Liver (tissue), 9 donors: ENCODE data around the gene AGPAT2. TPM values are rescaled to one million over a fixed set of nuclear protein-coding genes. Genes with fewer than 3 reads are reported as not detected.

ENCODE experiments used
- DNase-seq: peaks from one replicate; pipeline ENCODE4 v3.0.0-alpha.2; 2017; ENCODE audit warnings: low spot score
- H3K27ac ChIP-seq, 2 donors: one replicate each; pipeline ENCODE4 v1.7.0; 2013; ENCODE audit warnings: inconsistent platforms in 2 of 2, low read length in 2 of 2, control low read depth in 1 of 2, low read depth in 1 of 2, mild to moderate bottlenecking in 1 of 2
- H3K27me3 ChIP-seq, 4 donors: one replicate each; pipeline versions ENCODE4 v1.6.1 to v1.7.0; 2013; ENCODE audit warnings: low read length in 3 of 4, inconsistent platforms in 1 of 4, mild to moderate bottlenecking in 1 of 4, moderate library complexity in 1 of 4; ENCODE audit not compliant: control insufficient read depth in 4 of 4, insufficient read depth in 4 of 4
- H3K36me3 ChIP-seq, 4 donors: one replicate each; pipeline versions ENCODE4 v1.6.1 to v1.7.0; 2013; ENCODE audit warnings: low read length in 3 of 4, mild to moderate bottlenecking in 3 of 4, low read depth in 1 of 4, moderate library complexity in 1 of 4; ENCODE audit not compliant: control insufficient read depth in 4 of 4, insufficient read depth in 3 of 4
- H3K4me1 ChIP-seq, 4 donors: one replicate each; pipeline versions ENCODE4 v1.6.1 to v1.7.0; 2013; ENCODE audit warnings: low read length in 3 of 4, mild to moderate bottlenecking in 3 of 4, moderate library complexity in 1 of 4; ENCODE audit not compliant: control insufficient read depth in 4 of 4, insufficient read depth in 4 of 4
- H3K4me3 ChIP-seq, 3 donors: one replicate each; pipeline versions ENCODE4 v1.6.1 to v1.7.0; 2013; ENCODE audit warnings: low read length in 3 of 3, control low read depth in 1 of 3, low read depth in 1 of 3, mild to moderate bottlenecking in 1 of 3
- H3K9ac ChIP-seq, 2 donors: one replicate each; pipeline ENCODE4 v1.7.0; 2013; ENCODE audit warnings: low read length in 2 of 2, mild to moderate bottlenecking in 2 of 2, moderate library complexity in 2 of 2, control low read depth in 1 of 2, low read depth in 1 of 2
- H3K9me3 ChIP-seq, 4 donors: one replicate each; pipeline versions ENCODE4 v1.6.1 to v1.7.0; 2013; ENCODE audit warnings: low read length in 3 of 4; ENCODE audit not compliant: control insufficient read depth in 4 of 4
- EGR1 ChIP-seq, 2 donors: IDR thresholded peaks; 2 replicates each; pipeline ENCODE4 v1.6.1; 2016 to 2018; ENCODE audit warnings: antibody characterized with exemption in 2 of 2, low read depth in 2 of 2
- FOXA2 ChIP-seq: IDR thresholded peaks from 2 replicates; pipeline ENCODE4 v1.6.1; 2016; ENCODE audit warnings: antibody characterized with exemption
- HNF4G ChIP-seq: IDR thresholded peaks from 2 replicates; pipeline ENCODE4 v1.6.1; 2016; ENCODE audit warnings: antibody characterized with exemption
- RXRA ChIP-seq, 2 donors: IDR thresholded peaks; 2 replicates each; pipeline ENCODE4 v1.6.1; 2017 to 2018; ENCODE audit warnings: antibody characterized with exemption in 2 of 2, mild to moderate bottlenecking in 1 of 2
- TAF1 ChIP-seq: conservative IDR thresholded peaks from 2 replicates; pipeline ENCODE4 v1.6.1; 2016; ENCODE audit warnings: antibody characterized with exemption, mild to moderate bottlenecking
- WGBS: extraction: QIAGEN DNeasy Blood & Tissue Kit; methylation state at CpG from one replicate; pipeline ENCODE4 v1.1.7; 2013; 5-methylcytosine and 5-hydroxymethylcytosine counted together
- polyA plus RNA-seq, 2 donors: library from polyadenylated mRNA; stranded (reverse) in 1 of 2; unstranded in 1 of 2; fragments of 200-250 nt in 1 of 2; fragments of >200 nt in 1 of 2; fragmentation: Nextera tagmentation in 1 of 2; extraction: Ambion mirVana in 1 of 2; gene quantifications; one replicate each; pipeline versions ENCODE4 v1.2.1 to v1.2.3, GENCODE V29; 2013 to 2015
- total RNA-seq, 2 donors: library from RNA; depleted of rRNA; stranded (reverse); fragments of >200 nt; gene quantifications; one replicate each; pipeline ENCODE4 v1.2.3, GENCODE V29; 2014
- TF ChIP-seq, protein P1 (sequence below): IDR thresholded peaks from 2 replicates; pipeline ENCODE4 v1.6.1; 2016; ENCODE audit warnings: antibody characterized with exemption, mild to moderate bottlenecking
- TF ChIP-seq, protein P2 (sequence below): IDR thresholded peaks from 2 replicates; pipeline ENCODE4 v1.6.1; 2016; ENCODE audit warnings: antibody characterized with exemption
- donor health status: healthy.
- donor health status: healthy.
- donor health status: healthy.
- donor health status: healthy.
- donor health status: healthy.

Gene AGPAT2
- total and polyA plus RNA-seq, 4 donors, result 75.1 to 222 (median 212) TPM

DNA sequence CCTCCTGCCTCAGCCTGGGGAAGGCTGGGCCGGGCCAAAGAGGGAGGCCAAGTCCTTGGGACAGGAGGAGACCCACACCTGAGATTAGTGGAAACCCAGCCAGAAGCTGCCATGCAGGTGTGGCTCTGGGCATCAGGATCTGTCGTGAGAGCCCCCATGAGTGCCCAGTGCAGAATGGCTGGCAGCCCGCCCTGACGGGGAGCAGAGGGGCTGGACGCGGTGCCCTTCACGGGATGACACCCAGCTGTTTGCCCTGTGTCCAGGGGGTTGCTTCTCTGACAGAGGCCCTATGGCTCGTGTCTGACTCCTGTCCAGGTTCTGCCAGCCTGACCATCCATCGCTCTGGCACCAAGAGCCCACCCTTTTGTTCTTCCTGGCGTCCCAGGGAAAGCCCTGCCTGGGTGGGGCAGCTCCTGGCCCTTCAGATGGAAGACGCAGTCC, 33.7 kb upstream of the AGPAT2 start:
- TF ChIP-seq, protein P1, sequence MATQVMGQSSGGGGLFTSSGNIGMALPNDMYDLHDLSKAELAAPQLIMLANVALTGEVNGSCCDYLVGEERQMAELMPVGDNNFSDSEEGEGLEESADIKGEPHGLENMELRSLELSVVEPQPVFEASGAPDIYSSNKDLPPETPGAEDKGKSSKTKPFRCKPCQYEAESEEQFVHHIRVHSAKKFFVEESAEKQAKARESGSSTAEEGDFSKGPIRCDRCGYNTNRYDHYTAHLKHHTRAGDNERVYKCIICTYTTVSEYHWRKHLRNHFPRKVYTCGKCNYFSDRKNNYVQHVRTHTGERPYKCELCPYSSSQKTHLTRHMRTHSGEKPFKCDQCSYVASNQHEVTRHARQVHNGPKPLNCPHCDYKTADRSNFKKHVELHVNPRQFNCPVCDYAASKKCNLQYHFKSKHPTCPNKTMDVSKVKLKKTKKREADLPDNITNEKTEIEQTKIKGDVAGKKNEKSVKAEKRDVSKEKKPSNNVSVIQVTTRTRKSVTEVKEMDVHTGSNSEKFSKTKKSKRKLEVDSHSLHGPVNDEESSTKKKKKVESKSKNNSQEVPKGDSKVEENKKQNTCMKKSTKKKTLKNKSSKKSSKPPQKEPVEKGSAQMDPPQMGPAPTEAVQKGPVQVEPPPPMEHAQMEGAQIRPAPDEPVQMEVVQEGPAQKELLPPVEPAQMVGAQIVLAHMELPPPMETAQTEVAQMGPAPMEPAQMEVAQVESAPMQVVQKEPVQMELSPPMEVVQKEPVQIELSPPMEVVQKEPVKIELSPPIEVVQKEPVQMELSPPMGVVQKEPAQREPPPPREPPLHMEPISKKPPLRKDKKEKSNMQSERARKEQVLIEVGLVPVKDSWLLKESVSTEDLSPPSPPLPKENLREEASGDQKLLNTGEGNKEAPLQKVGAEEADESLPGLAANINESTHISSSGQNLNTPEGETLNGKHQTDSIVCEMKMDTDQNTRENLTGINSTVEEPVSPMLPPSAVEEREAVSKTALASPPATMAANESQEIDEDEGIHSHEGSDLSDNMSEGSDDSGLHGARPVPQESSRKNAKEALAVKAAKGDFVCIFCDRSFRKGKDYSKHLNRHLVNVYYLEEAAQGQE, result peak; percentile 78
- no peak for TF ChIP-seq EGR1 (IDR thresholded peaks at IDR 0.05; ENCODE audit: low read depth in 2 of 2)
- H3K9me3 ChIP-seq, result no peaks in the 10 kb centered on the region
- 81% methylated on average over 11 of the region's 11 CpGs for WGBS
- H3K9ac ChIP-seq, result no peak overlapping the region
- no peak for DNase-seq
- H3K4me3 ChIP-seq, result no peak overlapping the region
- H3K4me1 ChIP-seq, result peaks cover 0 to 44% (median 18%) of the 10 kb centered on the region in 4 donors
- no peak overlapping the region for H3K27ac ChIP-seq
- peaks cover 15 to 30% (median 20%) of the 10 kb centered on the region in 4 donors for H3K36me3 ChIP-seq
- H3K27me3 ChIP-seq, result no peaks in the 10 kb centered on the region

DNA sequence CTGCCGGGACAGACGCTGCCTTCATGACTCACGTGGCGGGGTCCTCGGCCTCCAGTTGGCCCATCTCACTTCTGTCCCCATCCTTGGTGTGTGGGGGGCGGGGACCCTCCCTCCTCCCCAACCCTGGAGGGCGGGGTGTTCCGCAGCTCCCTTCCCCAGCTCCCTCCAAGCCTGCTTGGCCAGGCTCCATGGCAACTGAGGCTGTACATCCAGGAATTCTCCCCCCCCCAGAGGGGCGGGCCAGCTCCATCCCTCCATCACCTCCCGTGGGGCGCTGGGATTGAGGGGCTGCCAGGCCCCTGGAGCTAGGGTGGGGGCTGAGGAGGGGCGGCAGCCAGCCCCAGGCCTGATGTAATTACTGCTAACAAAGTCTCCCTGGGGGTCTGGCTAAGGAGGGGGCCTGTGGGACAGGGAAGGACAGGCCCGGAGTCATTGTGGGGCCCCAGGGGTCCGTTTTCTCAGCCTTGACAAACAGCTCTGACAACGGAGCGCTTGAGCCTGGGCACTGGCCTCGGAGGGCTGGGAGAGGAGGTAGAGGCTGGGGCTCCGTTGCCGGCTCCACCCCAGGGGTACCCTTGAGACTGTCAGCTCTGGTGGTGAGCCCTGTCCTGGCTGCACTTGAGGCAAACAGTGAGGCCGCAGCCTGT, 33.1 kb upstream of the AGPAT2 start:
- H3K27ac ChIP-seq, result no peak overlapping the region
- H3K9ac ChIP-seq, result no peak overlapping the region
- TF ChIP-seq, protein P2, sequence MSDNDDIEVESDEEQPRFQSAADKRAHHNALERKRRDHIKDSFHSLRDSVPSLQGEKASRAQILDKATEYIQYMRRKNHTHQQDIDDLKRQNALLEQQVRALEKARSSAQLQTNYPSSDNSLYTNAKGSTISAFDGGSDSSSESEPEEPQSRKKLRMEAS, result no peak
- TF ChIP-seq HNF4G (no peak), TAF1 (no peak), RXRA (IDR thresholded peaks at IDR 0.05) (no peak)
- peaks cover 12 to 27% (median 18%) of the 10 kb centered on the region in 4 donors for H3K36me3 ChIP-seq
- no peaks in the 10 kb centered on the region for H3K27me3 ChIP-seq
- no peak overlapping the region for H3K4me3 ChIP-seq
- peaks cover 0 to 39% (median 14%) of the 10 kb centered on the region in 4 donors for H3K4me1 ChIP-seq
- 69% methylated on average over 20 of the region's 20 CpGs for WGBS
- no peak for DNase-seq
- no peaks in the 10 kb centered on the region for H3K9me3 ChIP-seq

DNA sequence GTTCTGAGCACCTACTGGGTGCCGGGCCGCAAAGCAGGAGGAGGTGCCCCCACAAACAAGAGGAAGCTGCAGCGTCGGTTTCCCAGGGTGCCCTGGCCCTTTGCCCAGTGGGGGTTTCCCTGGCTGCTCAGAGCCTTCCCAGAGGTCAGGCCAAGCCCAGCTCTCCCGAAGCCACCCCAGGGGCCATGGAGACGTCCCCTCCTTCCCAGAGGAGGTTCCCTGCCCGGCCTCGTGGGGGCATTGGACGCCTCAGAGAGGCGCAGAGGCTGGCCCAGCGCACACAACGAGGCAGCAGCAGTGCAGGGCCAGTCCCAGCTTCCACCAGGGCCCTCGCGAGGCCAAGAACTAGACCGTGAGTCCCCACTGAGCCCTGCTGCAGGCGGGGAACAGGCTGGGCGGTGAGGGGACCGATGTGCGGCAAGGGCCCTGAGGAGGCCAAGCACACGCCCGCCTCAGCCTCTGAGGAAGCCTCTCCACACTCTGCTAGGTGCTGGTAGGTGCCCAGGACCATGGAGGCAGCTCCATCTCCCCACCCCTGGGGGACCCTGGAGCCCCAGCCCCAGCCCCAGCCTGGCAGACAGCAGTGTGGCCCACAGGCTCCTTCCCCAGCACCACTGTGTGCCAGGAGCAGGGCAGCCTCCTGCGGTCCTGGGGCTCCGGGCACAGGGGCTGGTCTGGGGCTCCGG, 32.1 kb upstream of the AGPAT2 start:
- Histone ChIP-seq H3K4me1 (peaks cover 0 to 32% (median 13%) of the 10 kb centered on the region in 4 donors), H3K9ac (no peak overlapping the region), H3K4me3 (no peak overlapping the region), H3K36me3 (peaks cover 7 to 19% (median 14%) of the 10 kb centered on the region in 4 donors), H3K27ac (no peak overlapping the region), H3K9me3 (no peaks in the 10 kb centered on the region), H3K27me3 (no peaks in the 10 kb centered on the region)
- no peak for DNase-seq
- 59% methylated on average over 24 of the region's 24 CpGs for WGBS
- no peak for TF ChIP-seq EGR1 (IDR thresholded peaks at IDR 0.05; ENCODE audit: low read depth in 2 of 2)
- TF ChIP-seq, protein P2, result no peak
- no peak for TF ChIP-seq HNF4G
- TF ChIP-seq FOXA2, result no peak
